ENCODE measurements around the gene GRM4.

GRM4 gene

DNA sequence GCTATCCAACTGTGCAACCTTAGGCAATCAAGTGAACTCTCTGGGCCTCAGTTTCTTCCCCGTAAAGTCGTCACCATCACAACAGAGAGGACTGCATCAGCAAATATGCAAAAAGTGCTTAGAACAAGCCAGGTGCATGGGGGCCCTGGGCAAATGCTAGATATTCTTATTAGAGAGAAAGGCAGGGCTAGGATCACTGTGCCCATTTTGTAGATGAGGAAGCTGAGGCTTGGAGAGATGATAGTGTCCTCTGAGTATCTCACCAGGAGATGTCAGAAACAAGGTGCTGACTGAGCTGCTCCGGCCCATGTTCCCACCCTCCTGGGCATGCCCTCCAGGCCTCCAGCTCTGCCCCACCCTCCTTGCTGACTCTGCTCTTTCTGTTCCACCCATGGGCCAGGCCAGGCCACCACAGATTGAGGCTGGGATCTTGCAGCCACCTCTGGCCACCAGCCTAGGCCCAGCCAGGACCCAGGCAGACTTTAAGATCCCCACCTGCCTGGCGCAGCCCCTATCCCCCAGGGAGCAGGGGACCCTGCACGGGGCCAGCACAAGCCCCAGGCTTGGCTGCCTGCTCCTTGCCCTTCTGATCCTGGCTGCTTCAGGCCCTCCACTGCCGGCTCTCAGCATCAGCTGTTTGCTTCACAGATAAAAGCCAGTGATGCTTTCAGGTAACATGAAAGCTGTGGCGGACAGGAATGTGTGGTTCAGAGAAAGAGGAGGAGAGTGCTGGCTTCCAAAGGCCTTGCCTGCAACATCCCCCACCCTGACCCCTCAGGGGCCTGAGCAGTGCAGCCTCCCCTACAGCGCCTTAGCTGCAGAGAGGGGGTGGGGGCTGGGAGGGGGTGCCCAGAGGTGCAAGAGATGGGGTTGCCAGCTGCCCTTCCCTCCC lies 47.6 kb downstream of the GRM4 start:
- DNase-seq (ENCODE audit: low read depth), result no peak
- TF ChIP-seq, protein P1, sequence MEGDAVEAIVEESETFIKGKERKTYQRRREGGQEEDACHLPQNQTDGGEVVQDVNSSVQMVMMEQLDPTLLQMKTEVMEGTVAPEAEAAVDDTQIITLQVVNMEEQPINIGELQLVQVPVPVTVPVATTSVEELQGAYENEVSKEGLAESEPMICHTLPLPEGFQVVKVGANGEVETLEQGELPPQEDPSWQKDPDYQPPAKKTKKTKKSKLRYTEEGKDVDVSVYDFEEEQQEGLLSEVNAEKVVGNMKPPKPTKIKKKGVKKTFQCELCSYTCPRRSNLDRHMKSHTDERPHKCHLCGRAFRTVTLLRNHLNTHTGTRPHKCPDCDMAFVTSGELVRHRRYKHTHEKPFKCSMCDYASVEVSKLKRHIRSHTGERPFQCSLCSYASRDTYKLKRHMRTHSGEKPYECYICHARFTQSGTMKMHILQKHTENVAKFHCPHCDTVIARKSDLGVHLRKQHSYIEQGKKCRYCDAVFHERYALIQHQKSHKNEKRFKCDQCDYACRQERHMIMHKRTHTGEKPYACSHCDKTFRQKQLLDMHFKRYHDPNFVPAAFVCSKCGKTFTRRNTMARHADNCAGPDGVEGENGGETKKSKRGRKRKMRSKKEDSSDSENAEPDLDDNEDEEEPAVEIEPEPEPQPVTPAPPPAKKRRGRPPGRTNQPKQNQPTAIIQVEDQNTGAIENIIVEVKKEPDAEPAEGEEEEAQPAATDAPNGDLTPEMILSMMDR (IDR thresholded peaks at IDR 0.05; ENCODE audit: low read length, missing control alignments), result no peak
- H3K4me3 ChIP-seq (replicated peaks; ENCODE audit: low read depth, low read length), result no peak overlapping the region

DNA sequence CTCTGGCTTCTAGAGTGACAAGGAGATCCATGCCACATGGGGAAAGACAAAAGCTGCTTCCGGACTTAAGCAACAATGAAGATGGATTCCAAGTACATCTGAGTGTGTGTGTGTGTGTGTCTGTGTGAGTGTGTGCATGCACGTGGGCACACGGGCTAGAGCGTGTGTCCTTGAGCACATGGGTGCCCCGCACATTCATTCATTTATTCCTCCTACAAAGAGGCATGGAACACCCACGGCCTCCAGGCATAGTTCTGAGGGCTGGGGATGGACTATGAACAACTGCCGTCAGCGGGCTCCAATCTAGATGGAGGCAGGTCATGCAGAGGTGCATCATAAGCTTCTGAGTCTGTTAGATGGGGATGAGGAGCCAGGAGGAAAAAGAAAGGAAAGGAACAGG lies 49.1 kb downstream of the GRM4 start:
- H3K4me3 ChIP-seq (replicated peaks; ENCODE audit: low read depth, low read length), result no peak overlapping the region
- TF ChIP-seq, protein P1 (IDR thresholded peaks at IDR 0.05; ENCODE audit: low read length, missing control alignments), result no peak
- peak; percentile 14 for DNase-seq (ENCODE audit: low read depth)

DNA sequence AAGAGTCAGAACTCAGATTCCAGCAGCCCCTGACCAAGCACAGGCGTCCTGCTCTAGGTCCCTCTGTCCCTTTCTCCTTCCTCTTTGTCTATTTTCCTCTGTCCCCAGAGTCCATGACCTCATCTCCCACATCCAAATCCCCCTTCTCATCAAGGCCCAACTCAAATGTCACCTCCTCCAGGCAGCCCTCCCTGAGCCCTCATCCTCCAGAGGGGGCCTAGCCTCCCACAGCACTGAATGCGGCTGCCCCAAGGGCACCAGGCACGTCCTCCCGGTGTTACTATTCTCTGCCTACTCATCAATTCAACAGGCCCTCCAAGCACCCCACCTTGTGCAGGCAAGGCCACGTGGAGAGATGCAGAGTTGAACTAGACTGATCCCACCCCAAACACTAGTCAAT lies 49.7 kb downstream of the GRM4 start:
- TF ChIP-seq, protein P1 (IDR thresholded peaks at IDR 0.05; ENCODE audit: low read length, missing control alignments), result no peak
- DNase-seq (ENCODE audit: low read depth), result no peak
- no peak overlapping the region for H3K4me3 ChIP-seq (replicated peaks; ENCODE audit: low read depth, low read length)

DNA sequence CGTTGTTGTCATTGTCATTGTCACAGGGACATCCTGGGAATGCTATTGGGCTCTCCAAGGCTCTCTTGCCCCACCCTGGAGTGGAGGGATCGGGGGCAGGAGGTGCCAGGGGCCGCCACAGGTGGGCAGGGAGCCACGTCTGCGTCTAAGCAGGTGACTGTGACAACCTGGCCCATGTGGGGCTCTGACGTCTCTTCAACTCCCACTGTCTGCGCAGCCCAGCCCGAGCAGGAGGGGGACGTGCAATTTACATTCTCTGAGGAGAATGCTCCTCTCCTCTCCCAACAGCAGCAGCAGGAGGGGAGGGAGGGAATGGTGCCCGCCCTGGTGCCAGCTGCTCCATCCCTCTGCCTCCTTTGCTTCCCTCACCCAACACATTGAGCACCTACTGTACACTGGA lies 50.1 kb downstream of the GRM4 start:
- no peak overlapping the region for H3K4me3 ChIP-seq (replicated peaks; ENCODE audit: low read depth, low read length)
- TF ChIP-seq, protein P1 (IDR thresholded peaks at IDR 0.05; ENCODE audit: low read length, missing control alignments), result no peak
- DNase-seq (ENCODE audit: low read depth), result no peak

DNA sequence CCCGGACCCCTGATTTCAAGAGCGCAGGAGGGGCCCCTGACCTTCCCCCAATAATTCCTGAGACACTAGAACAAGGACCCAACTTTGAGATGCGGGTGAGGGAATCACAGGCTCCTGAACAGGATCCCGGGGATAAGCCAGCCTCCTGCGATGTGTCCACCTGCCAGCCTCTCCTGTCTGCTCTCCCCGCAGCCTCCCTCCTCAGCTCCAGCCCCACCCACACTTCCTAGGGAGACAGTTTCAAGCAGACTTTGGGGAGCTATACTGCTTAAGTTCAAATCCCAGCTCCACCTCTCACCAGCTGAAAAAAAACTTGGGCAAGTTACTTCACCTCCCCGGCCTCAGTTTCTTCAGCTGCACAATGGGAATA lies 50.8 kb downstream of the GRM4 start:
- no peak for DNase-seq (ENCODE audit: low read depth)
- H3K4me3 ChIP-seq (replicated peaks; ENCODE audit: low read depth, low read length), result no peak overlapping the region
- TF ChIP-seq, protein P1 (IDR thresholded peaks at IDR 0.05; ENCODE audit: low read length, missing control alignments), result no peak

DNA sequence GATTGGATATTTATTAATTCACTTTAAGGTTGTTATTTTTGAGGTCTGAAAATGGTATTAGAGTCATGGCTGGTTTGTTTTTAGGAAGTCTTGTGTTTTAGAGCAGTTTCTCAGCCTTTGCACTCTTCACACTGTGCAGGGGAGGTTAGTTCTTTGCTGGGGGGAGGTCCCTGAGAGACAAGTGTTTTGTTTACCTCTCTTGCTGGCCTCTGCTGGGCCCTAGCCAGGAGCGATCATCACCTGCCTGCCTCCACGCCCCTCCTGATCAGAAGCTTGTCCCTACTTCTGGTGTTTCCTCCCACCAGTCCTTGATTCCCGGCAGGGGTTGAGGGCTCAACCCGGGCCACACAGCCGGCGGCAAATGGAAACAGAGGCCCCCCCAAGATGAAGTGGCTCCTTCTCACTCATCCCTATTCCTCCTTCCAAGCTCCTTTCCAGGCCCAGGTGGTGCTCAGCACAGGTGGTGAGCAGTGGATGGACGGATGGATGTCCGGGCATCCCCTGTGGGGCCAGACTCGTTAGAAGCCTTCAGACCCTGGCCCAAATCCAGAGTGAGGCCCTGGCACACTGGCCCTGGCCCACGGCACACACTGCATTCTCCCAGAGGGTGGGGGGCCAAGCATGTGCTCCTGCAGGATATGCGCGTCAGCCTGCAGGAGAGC lies 51.3 kb downstream of the GRM4 start:
- TF ChIP-seq, protein P1 (IDR thresholded peaks at IDR 0.05; ENCODE audit: low read length, missing control alignments), result no peak
- DNase-seq (ENCODE audit: low read depth), result no peak
- H3K4me3 ChIP-seq (replicated peaks; ENCODE audit: low read depth, low read length), result no peak overlapping the region
